Activated T-cell treated with anti-CD3 and anti-CD28 coated beads, Interleukin-2, amount 50 U/mL, for 72 hours (primary cell): ENCODE measurements around the gene MRPL34. TPM values are rescaled to one million over a fixed set of nuclear protein-coding genes. Genes with fewer than 3 reads are reported as not detected.
"Not testable (repeated sequence)": the region's sequence is repeated elsewhere in the genome, so short reads cannot be mapped to it uniquely, and the experiment has no call there.

ENCODE experiments used
- ATAC-seq, 2 donors: fragments of 150-1000 bp; cut with Tn5 transposase; replicated peaks in 1 of 2; 2 replicates each; pipeline ENCODE4 v1.10.0; 2021; ENCODE audit warnings: moderate library complexity in 2 of 2, mild to moderate bottlenecking in 1 of 2
- DNase-seq, 2 donors: peaks; one replicate each; pipeline ENCODE4 v3.0.0; 2021 to 2022; ENCODE audit warnings: mixed read lengths in 1 of 2
- H3K27ac Mint-ChIP-seq: one replicate; pipeline ENCODE4 v1.8.0; 2022; ENCODE audit warnings: mild to moderate bottlenecking, moderate library complexity, mixed read lengths
- H3K27me3 Mint-ChIP-seq: one replicate; pipeline ENCODE4 v1.8.0; 2022; ENCODE audit warnings: low read depth, mixed read lengths
- H3K36me3 Mint-ChIP-seq, 2 donors: one replicate each; pipeline ENCODE4 v1.8.0; 2022; ENCODE audit warnings: mixed read lengths in 2 of 2, mild to moderate bottlenecking in 1 of 2; ENCODE audit not compliant: insufficient read depth in 2 of 2
- H3K4me1 Mint-ChIP-seq: one replicate; pipeline ENCODE4 v1.8.0; 2022; ENCODE audit warnings: low read depth, mixed read lengths
- H3K4me3 Mint-ChIP-seq, 2 donors: one replicate each; pipeline ENCODE4 v1.8.0; 2022; ENCODE audit warnings: mild to moderate bottlenecking in 2 of 2, mixed read lengths in 2 of 2, moderate library complexity in 2 of 2
- H3K9me3 Mint-ChIP-seq, 2 donors: one replicate each; pipeline ENCODE4 v1.8.0; 2022; ENCODE audit warnings: mixed read lengths in 2 of 2
- total RNA-seq, 2 donors: library from RNA; stranded (reverse); gene quantifications; one replicate each; pipeline ENCODE4 v1.2.3, GENCODE V29; 2022

Gene MRPL34
- total RNA-seq, 2 donors from 2014 or later, result 75.0 to 75.8 TPM

DNA sequence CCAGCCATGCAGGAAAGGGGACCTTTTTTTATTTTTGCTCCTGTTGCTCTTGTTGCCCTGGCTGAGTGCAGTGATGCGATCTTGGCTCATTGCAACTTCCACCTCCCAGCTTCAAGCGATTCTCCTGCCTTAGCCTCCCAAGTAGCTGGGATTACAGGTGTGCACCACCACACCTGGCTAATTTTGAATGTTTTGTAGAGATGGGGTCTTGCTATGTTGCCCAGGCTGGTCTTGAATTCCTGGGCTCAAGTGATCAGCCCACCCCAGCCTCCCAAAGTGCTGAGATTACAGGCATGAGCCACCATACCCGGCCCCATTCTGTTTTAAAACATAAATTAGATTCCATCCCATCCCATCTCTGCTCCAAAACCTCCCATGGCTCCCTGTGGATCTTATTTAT is 30.8 kb upstream of the MRPL34 start:
- not testable (repeated sequence) for H3K4me1 Mint-ChIP-seq, DNase-seq, H3K4me3 Mint-ChIP-seq, H3K9me3 Mint-ChIP-seq, H3K27ac Mint-ChIP-seq, H3K27me3 Mint-ChIP-seq, ATAC-seq
- H3K36me3 Mint-ChIP-seq, result peaks cover 5 to 16% of the 10 kb centered on the region in 2 donors

GRCh38 chr19:17275441-17276175 is 30.1 kb upstream of the MRPL34 start:
- H3K9me3 Mint-ChIP-seq, result no peaks in the 10 kb centered on the region
- H3K27ac Mint-ChIP-seq, result no peak overlapping the region
- H3K4me1 Mint-ChIP-seq, result no peaks in the 10 kb centered on the region
- H3K4me3 Mint-ChIP-seq, result no peak overlapping the region
- peaks cover 3 to 10% of the 10 kb centered on the region in 2 donors for H3K36me3 Mint-ChIP-seq
- ATAC-seq (no peak), DNase-seq (no peak)
- H3K27me3 Mint-ChIP-seq, result no peaks in the 10 kb centered on the region

GRCh38 chr19:17279436-17279835 is 26.2 kb upstream of the MRPL34 start:
- peaks cover 0 to 6% of the 10 kb centered on the region in 2 donors for H3K36me3 Mint-ChIP-seq
- H3K27me3 Mint-ChIP-seq, result peaks cover 5% of the 10 kb centered on the region
- H3K27ac Mint-ChIP-seq, result no peak overlapping the region
- ATAC-seq, result no peak
- H3K4me3 Mint-ChIP-seq, result no peak overlapping the region
- H3K4me1 Mint-ChIP-seq, result peaks cover 9% of the 10 kb centered on the region
- DNase-seq, result no peak
- no peaks in the 10 kb centered on the region for H3K9me3 Mint-ChIP-seq

GRCh38 chr19:17281391-17282304 is 24.0 kb upstream of the MRPL34 start, which contains the start of gene ANKLE1:
Gene ANKLE1, plus strand, starts transcription at chr19:17281901. Its CDS starts 20 bp downstream, at chr19:17281921.
- H3K9me3 Mint-ChIP-seq, result no peaks in the 10 kb centered on the region
- H3K27ac Mint-ChIP-seq, result peak within 1 kb of the TSS; percentile 64
- H3K4me3 Mint-ChIP-seq, result peak within 1 kb of the TSS; percentile 90 to 94
- DNase-seq (peak; percentile 43 to 59), ATAC-seq (peak; percentile 30 to 50)
- H3K36me3 Mint-ChIP-seq, result peaks cover 0 to 3% of the 10 kb centered on the region in 2 donors
- peaks cover 9% of the 10 kb centered on the region for H3K4me1 Mint-ChIP-seq
- H3K27me3 Mint-ChIP-seq, result peaks cover 5% of the 10 kb centered on the region

DNA sequence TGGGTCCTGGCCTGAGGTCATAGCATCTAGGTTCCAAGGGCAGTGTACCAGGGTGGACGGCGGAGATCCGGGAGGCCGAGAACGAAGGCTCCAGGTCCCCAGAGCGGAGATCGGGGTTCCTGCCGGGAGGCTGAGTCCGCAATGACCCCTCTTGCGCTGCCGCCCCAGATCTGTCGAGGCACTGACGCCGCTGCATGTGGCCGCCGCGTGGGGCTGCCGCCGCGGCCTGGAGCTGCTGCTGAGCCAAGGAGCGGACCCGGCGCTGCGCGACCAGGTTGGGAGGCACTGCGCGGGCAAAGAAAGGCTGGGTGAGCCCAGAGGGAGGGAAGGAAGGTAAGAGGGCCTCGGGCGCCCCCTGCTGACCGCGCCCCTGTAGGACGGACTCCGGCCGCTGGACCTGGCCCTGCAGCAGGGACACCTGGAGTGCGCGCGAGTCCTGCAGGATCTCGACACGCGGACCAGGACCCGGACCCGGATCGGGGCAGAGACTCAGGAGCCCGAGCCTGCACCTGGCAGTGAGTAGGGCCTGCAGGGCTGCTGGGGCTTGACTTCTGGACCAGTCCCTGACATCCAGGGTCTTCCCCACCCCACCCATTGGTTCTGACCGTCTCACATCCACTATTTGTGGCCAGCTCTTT is 23.1 kb upstream of the MRPL34 start:
- Mint-ChIP-seq H3K4me3 (peak overlapping the region; percentile 90 to 94), H3K36me3 (no peaks in the 10 kb centered on the region), H3K27ac (peak overlapping the region; percentile 64), H3K4me1 (peaks cover 9% of the 10 kb centered on the region), H3K9me3 (no peaks in the 10 kb centered on the region), H3K27me3 (peaks cover 5% of the 10 kb centered on the region)
- DNase-seq, result peak; percentile 87 to 91
- peak; percentile 92 to 93 for ATAC-seq

DNA sequence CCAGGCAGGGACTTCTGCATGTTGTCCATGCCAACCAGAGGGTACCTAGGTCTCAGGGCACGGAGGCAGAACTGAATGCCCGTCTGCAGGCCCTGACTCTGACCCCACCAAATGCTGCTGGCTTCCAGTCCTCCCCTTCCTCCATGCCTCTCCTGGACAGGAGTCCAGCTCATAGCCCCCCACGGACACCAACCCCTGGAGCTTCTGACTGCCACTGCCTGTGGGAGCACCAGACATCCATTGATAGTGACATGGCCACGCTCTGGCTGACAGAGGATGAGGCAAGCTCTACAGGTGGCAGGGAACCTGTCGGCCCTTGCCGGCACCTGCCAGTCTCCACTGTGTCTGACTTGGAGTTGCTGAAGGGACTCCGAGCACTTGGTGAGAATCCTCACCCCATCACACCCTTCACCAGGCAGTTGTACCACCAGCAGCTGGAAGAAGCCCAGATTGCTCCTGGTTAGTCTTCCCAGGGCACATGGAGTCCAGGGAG is 22.1 kb upstream of the MRPL34 start:
- ATAC-seq, result no peak
- Mint-ChIP-seq H3K4me1 (peaks cover 9% of the 10 kb centered on the region), H3K27me3 (peaks cover 5% of the 10 kb centered on the region), H3K27ac (no peak overlapping the region), H3K36me3 (no peaks in the 10 kb centered on the region), H3K9me3 (no peaks in the 10 kb centered on the region), H3K4me3 (peak overlapping the region in 1 of 2 donors; percentile 61)
- no peak for DNase-seq

DNA sequence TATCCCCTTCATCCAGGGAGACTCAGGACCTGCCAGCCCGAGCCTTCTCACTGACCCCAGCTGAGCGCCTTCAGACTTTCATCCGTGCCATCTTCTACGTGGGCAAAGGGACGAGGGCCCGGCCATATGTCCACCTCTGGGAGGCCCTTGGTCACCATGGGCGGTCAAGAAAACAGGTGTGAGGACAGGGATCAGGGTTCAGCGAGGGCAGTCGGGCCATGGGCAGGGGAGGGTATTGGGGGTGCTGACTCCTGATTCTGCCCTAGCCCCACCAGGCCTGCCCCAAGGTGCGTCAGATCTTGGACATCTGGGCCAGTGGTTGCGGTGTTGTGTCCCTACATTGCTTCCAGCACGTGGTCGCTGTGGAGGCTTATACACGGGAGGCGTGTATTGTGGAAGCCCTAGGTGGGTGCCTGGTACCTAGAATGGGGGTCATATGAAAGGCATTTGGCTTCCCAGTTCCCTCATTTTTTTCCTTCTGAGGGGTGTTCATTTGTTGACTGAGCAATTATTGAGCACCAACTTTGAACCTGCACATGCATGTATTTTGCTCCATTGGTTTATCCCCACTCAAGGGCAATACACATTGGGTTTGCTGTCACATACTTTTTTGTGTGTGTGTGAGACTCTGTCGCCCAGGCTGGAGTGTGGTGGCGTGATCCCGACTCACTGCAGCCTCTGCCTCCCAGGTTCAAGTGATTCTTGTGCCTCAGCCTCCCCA is 20.1 kb upstream of the MRPL34 start:
- Mint-ChIP-seq H3K9me3 (no peaks in the 10 kb centered on the region), H3K4me3 (no peak overlapping the region), H3K36me3 (no peaks in the 10 kb centered on the region), H3K4me1 (peaks cover 9% of the 10 kb centered on the region), H3K27ac (no peak overlapping the region), H3K27me3 (peaks cover 5% of the 10 kb centered on the region)
- DNase-seq, result no peak
- ATAC-seq, result no peak

DNA sequence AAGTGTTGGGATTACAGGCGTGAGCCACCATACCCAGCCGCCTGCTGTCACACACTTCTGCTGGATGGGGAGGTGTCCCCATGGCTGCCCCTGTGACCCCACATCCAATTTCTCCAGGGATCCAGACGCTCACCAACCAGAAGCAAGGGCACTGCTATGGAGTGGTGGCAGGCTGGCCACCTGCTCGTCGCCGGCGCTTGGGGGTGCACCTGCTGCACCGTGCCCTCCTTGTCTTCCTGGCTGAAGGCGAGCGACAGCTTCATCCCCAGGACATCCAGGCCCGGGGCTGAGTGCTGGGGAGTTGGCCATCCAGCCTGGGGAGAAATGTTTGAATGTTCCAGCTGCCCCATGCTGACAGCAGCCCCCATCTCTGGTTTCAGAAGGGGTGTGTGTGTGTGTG is 19.4 kb upstream of the MRPL34 start:
- no peaks in the 10 kb centered on the region for H3K36me3 Mint-ChIP-seq
- peaks cover 7% of the 10 kb centered on the region for H3K4me1 Mint-ChIP-seq
- no peak overlapping the region for H3K4me3 Mint-ChIP-seq
- ATAC-seq (no peak), DNase-seq (no peak)
- H3K27ac Mint-ChIP-seq, result no peak overlapping the region
- H3K9me3 Mint-ChIP-seq, result no peaks in the 10 kb centered on the region
- H3K27me3 Mint-ChIP-seq, result peaks cover 5% of the 10 kb centered on the region

GRCh38 chr19:17286752-17287151 is 18.9 kb upstream of the MRPL34 start:
- H3K36me3 Mint-ChIP-seq, result no peaks in the 10 kb centered on the region
- H3K27ac Mint-ChIP-seq, result no peak overlapping the region
- peaks cover 5% of the 10 kb centered on the region for H3K27me3 Mint-ChIP-seq
- no peak for ATAC-seq
- H3K4me1 Mint-ChIP-seq, result peaks cover 5% of the 10 kb centered on the region
- no peak overlapping the region for H3K4me3 Mint-ChIP-seq
- H3K9me3 Mint-ChIP-seq, result no peaks in the 10 kb centered on the region
- DNase-seq, result no peak

DNA sequence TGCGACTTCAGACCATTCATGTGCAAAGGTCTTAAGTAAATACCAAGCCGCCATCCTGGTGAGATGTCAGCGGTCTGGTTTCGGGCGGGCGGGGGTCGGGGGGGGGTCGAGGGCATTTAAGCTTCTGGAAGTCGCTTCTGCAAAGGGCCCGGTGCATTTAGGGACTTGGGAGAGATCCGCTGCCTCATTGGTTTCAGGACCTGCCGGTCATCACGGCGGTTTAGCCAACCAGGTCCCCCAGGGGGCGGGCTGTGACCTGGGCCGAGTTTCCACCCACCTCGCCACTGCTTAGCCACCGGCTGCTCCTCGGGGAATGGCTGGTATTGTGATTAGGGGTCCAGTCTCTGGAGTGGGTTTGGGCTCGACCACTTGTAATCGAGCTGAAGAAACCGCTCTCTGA is 16.2 kb upstream of the MRPL34 start:
- ATAC-seq (peak in 1 of 2 donors; percentile 18), DNase-seq (peak; percentile 61 to 68)
- H3K36me3 Mint-ChIP-seq, result no peaks in the 10 kb centered on the region
- H3K9me3 Mint-ChIP-seq, result no peaks in the 10 kb centered on the region
- H3K4me3 Mint-ChIP-seq, result no peak overlapping the region
- H3K27me3 Mint-ChIP-seq, result no peaks in the 10 kb centered on the region
- H3K27ac Mint-ChIP-seq, result no peak overlapping the region
- H3K4me1 Mint-ChIP-seq, result peaks cover 14% of the 10 kb centered on the region

DNA sequence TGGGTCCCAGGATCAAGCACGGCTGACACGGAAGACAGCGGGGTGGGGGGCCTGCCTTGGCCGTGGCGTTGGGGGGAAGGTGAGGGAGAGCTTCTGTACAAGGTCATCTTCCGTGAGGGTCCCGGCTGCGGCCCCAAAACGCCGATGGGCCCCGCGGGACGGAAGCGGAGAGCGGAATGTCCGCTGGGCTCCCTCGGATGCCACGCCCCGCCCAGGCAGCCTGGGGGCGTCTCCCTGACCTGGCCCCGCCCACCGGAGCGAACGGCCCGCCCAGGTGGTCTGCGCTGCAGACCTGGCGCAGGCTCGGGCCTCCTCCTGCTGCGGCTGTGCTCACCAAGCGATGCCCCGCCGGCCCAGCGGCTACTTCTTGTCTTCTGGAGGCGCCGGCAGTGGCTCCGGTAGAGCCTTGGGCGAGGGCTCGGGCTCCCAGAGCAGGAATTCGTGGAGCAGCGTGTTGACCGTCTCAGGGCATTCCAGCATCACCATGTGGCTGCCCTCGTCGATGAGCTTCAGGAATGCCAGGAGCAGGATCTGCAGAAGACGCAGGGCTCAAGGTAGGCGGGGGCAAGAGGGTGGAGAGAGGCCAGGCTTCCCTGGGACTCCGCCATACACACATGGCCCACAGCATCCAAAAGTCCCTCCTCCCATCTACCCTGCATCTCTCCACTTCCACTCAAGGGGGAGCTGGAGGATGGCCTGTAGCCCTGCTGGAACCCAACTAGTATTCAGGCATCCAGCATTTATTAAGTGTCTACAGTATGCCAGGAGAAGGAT is 13.2 kb upstream of the MRPL34 start:
- Mint-ChIP-seq H3K4me1 (peaks cover 23% of the 10 kb centered on the region), H3K4me3 (peak overlapping the region; percentile 88 to 90), H3K36me3 (no peaks in the 10 kb centered on the region), H3K27me3 (no peaks in the 10 kb centered on the region), H3K9me3 (no peaks in the 10 kb centered on the region), H3K27ac (no peak overlapping the region)
- peak; percentile 94 to 96 for ATAC-seq
- peak; percentile 83 to 90 for DNase-seq

- no peak overlapping the region for H3K27ac Mint-ChIP-seq
- H3K9me3 Mint-ChIP-seq, result no peaks in the 10 kb centered on the region
- H3K36me3 Mint-ChIP-seq, result peaks cover 0 to 3% of the 10 kb centered on the region in 2 donors
- ATAC-seq (no peak), DNase-seq (no peak)
- H3K4me3 Mint-ChIP-seq, result no peak overlapping the region
- H3K27me3 Mint-ChIP-seq, result no peaks in the 10 kb centered on the region
- H3K4me1 Mint-ChIP-seq, result peaks cover 23% of the 10 kb centered on the region
Measured at GRCh38 chr19:17293605-17294004, 12.1 kb upstream of the MRPL34 start.
